HepG2 (cell line): Measurements from ENCODE around the gene PHLDB1. TPM values are rescaled to one million over a fixed set of nuclear protein-coding genes. Genes with fewer than 3 reads are reported as not detected.

Experiments
- AKAP8 ChIP-seq: sonication (generic); formaldehyde crosslinking; IDR thresholded peaks from 2 replicates; pipeline ENCODE4 v1.5.1; 2020; ENCODE audit warnings: mild to moderate bottlenecking, missing genetic modification reagents
- CBX1 ChIP-seq: IDR thresholded peaks from one replicate; pipeline ENCODE4 v1.6.1; 2016; ENCODE audit warnings: antibody characterized with exemption, low read depth
- CREBL2 ChIP-seq: sonication (generic); formaldehyde crosslinking; IDR thresholded peaks from 2 replicates; pipeline ENCODE4 v1.8.1; 2023; ENCODE audit warnings: missing genetic modification reagents, mild to moderate bottlenecking, borderline replicate concordance
- EEA1 ChIP-seq: sonication (generic); formaldehyde crosslinking; IDR thresholded peaks from 2 replicates; pipeline ENCODE4 v1.5.1; 2020; ENCODE audit warnings: mild to moderate bottlenecking, missing genetic modification reagents, borderline replicate concordance
- FOXO1 ChIP-seq: sonication (generic); formaldehyde crosslinking; IDR thresholded peaks from 2 replicates; pipeline ENCODE4 v1.4.0; 2020; ENCODE audit warnings: missing genetic modification reagents
- KDM2A ChIP-seq: sonication (generic); formaldehyde crosslinking; IDR thresholded peaks from 2 replicates; pipeline ENCODE4 v1.4.0; 2020; ENCODE audit warnings: low read depth, missing genetic modification reagents, borderline replicate concordance
- MIER3 ChIP-seq: IDR thresholded peaks from 2 replicates; pipeline ENCODE4 v1.6.1; 2016; ENCODE audit warnings: missing compliant biosample characterization, borderline replicate concordance
- MLXIP ChIP-seq: sonication (generic); formaldehyde crosslinking; IDR thresholded peaks from 2 replicates; pipeline ENCODE4 v1.9.0; 2021; ENCODE audit warnings: missing genetic modification reagents, borderline replicate concordance
- RERE ChIP-seq: IDR thresholded peaks from 2 replicates; pipeline ENCODE4 v1.6.1; 2016; ENCODE audit warnings: low read depth, missing genetic modification reagents, missing compliant biosample characterization
- RXRB ChIP-seq: IDR thresholded peaks from 2 replicates; pipeline ENCODE4 v1.6.1; 2016; ENCODE audit warnings: borderline replicate concordance, missing genetic modification reagents, missing compliant biosample characterization
- SMAD1 ChIP-seq: sonication (generic); formaldehyde crosslinking; IDR thresholded peaks from 2 replicates; pipeline ENCODE4 v1.4.0; 2020; ENCODE audit warnings: missing genetic modification reagents, low read depth, mild to moderate bottlenecking, borderline replicate concordance
- SNAPC5 ChIP-seq: sonication (generic); formaldehyde crosslinking; IDR thresholded peaks from 2 replicates; pipeline ENCODE4 v1.8.1; 2023; ENCODE audit warnings: mild to moderate bottlenecking, missing genetic modification reagents, borderline replicate concordance
- SPEN ChIP-seq: sonication (generic); formaldehyde crosslinking; IDR thresholded peaks from 2 replicates; pipeline ENCODE4 v1.5.1; 2020; ENCODE audit warnings: low read depth, mild to moderate bottlenecking, missing genetic modification reagents
- TCF12 ChIP-seq, 2 experiments: fragments of 450-650 bp in 1 of 2; sonication (generic) in 1 of 2; formaldehyde crosslinking in 1 of 2; IDR thresholded peaks; 2 replicates each; pipeline versions ENCODE4 v1.6.1 to v1.8.0; 2017 to 2022; ENCODE audit warnings: antibody characterized with exemption in 1 of 2, mild to moderate bottlenecking in 1 of 2, missing genetic modification reagents in 1 of 2, moderate library complexity in 1 of 2
- TP53 ChIP-seq: sonication (generic); formaldehyde crosslinking; conservative IDR thresholded peaks from 2 replicates; pipeline ENCODE4 v1.4.0; 2020; ENCODE audit warnings: missing genetic modification reagents
- ZNF121 ChIP-seq: sonication (generic); formaldehyde crosslinking; IDR thresholded peaks from 2 replicates; pipeline ENCODE4 v1.5.0; 2020; ENCODE audit warnings: mild to moderate bottlenecking, missing genetic modification reagents
- ZNF136 ChIP-seq: sonication (generic); formaldehyde crosslinking; IDR thresholded peaks from 2 replicates; pipeline ENCODE4 v1.8.1; 2022; ENCODE audit warnings: low read depth, mild to moderate bottlenecking, moderate library complexity, missing genetic modification reagents
- ZNF3 ChIP-seq: IDR thresholded peaks from 2 replicates; pipeline ENCODE4 v1.7.0; 2017; ENCODE audit warnings: inconsistent platforms
- ZNF572 ChIP-seq: sonication (generic); formaldehyde crosslinking; IDR thresholded peaks from 2 replicates; pipeline ENCODE4 v1.5.1; 2020; ENCODE audit warnings: mild to moderate bottlenecking, missing genetic modification reagents
- polyA plus RNA-seq, 8 experiments: library from polyadenylated mRNA; depleted of rRNA in 3 of 8; stranded (reverse) in 7 of 8; unstranded in 1 of 8; fragments of >200 nt; fragmentation: Illumina TruSeq in 4 of 8; extraction: Trizol in 4 of 8; gene quantifications; 2 replicates each; pipeline versions ENCODE4 v1.2.1 to v1.2.3, GENCODE V29; 2011 to 2016; ENCODE audit warnings: low read depth in 4 of 8, missing spikeins in 1 of 8, mixed read lengths in 1 of 8; ENCODE audit not compliant: insufficient read depth in 1 of 8
- total RNA-seq, 5 experiments: library from RNA; depleted of rRNA; stranded (reverse); fragments of >200 nt; fragmentation: Illumina TruSeq; extraction: Trizol; gene quantifications; 2 replicates each; pipeline ENCODE4 v1.2.3, GENCODE V29; 2016; ENCODE audit warnings: low read depth in 1 of 5
- TF ChIP-seq, protein P1 (sequence below): sonication (generic); formaldehyde crosslinking; IDR thresholded peaks from 2 replicates; pipeline ENCODE4 v1.5.0; 2020; ENCODE audit warnings: mild to moderate bottlenecking, low read depth, missing genetic modification reagents, borderline replicate concordance

The PHLDB1 gene
- total and polyA plus RNA-seq, 2 of the 13 experiments (the other 11 are each of a cell fraction or from before 2014, with no cell fraction given) = 13.8 to 14.2 TPM

GRCh38 chr11:118659314-118659952, 52.0 kb downstream of the PHLDB1 start (continued):
- TF ChIP-seq MLXIP (CRISPR knock-in tag) (no peak), ZNF3 (CRISPR knock-in tag) (no peak), KDM2A (CRISPR knock-in tag) (peak; percentile 96), SNAPC5 (no peak), ZNF136 (CRISPR knock-in tag) (0 out of 2 replicates have a peak, but pooled peaks have one; percentile 39), FOXO1 (CRISPR knock-in tag) (peak; percentile 66; the same call in 1 of the 2 replicates), RXRB (CRISPR knock-in tag) (peak; percentile 64; the same call in 1 of the 2 replicates), SPEN (CRISPR knock-in tag) (peak; percentile 54; the same call in 1 of the 2 replicates), AKAP8 (CRISPR knock-in tag) (peak; percentile 72; the same call in 1 of the 2 replicates), RERE (CRISPR knock-in tag) (no peak), MIER3 (CRISPR knock-in tag) (peak; percentile 46; the same call in 1 of the 2 replicates), ZNF572 (CRISPR knock-in tag) (peak; percentile 60; the same call in 1 of the 2 replicates), TP53 (CRISPR knock-in tag) (no peak), SMAD1 (no peak), EEA1 (no peak), CBX1 (peak; percentile 19), ZNF121 (CRISPR knock-in tag) (peak; percentile 57; the same call in 1 of the 2 replicates), CREBL2 (CRISPR knock-in tag) (no peak), TCF12 (IDR thresholded peaks at IDR 0.05) (no peak), TCF12 (CRISPR knock-in tag; IDR thresholded peaks at IDR 0.05) (no peak)
- TF ChIP-seq, protein P1, sequence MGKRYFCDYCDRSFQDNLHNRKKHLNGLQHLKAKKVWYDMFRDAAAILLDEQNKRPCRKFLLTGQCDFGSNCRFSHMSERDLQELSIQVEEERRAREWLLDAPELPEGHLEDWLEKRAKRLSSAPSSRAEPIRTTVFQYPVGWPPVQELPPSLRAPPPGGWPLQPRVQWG (CRISPR knock-in tag) = no peak
